Measurements from ENCODE around the gene TOR1AIP1. TPM values are rescaled to one million over a fixed set of nuclear protein-coding genes. Genes with fewer than 3 reads are reported as not detected.

Gene TOR1AIP1
- polyA plus RNA-seq, 4 donors = 44.7 to 67.4 (median 57.7) TPM

Other genes starting within 250 kb of the TOR1AIP1 start
- gene FAM163A, start 139.0 kb upstream of the TOR1AIP1 start, polyA plus RNA-seq (ENCODE audit: insufficient read length in 4 of 4) = 1 to 10 TPM in 1 of 4 donors, under 1 TPM in 3; 0.25 to 1.1 (median 0.64) TPM
- 10 to 100 TPM; 32.8 to 39.6 (median 36.4) TPM for gene TOR1AIP2, start 4.5 kb upstream of the TOR1AIP1 start, polyA plus RNA-seq (ENCODE audit: insufficient read length in 4 of 4)
- 10 to 100 TPM; 20.7 to 31.5 (median 28.7) TPM for gene CEP350, start 72.5 kb downstream of the TOR1AIP1 start, polyA plus RNA-seq (ENCODE audit: insufficient read length in 4 of 4)

All from left renal pelvis (tissue), 4 donors.